ENCODE measurements around the gene CDKN1B. TPM values are rescaled to one million over a fixed set of nuclear protein-coding genes. Genes with fewer than 3 reads are reported as not detected.

Gene CDKN1B
- total RNA-seq, 3 donors from 2014 or later: 46.7 to 71.1 (median 53.0) TPM

GRCh38 chr12:12770262-12770661 is 53.1 kb downstream of the CDKN1B start:
- Histone ChIP-seq H3K4me3 (no peak overlapping the region), H3K36me3 (ENCODE audit: low read depth) (no peaks in the 10 kb centered on the region), H3K9me3 (no peaks in the 10 kb centered on the region), H3K4me1 (ENCODE audit: low read depth) (no peaks in the 10 kb centered on the region)
- no peak for TF ChIP-seq CTCF (IDR thresholded peaks at IDR 0.05)
- ATAC-seq: no peak
- no peak for DNase-seq
- intact Hi-C loops (cut with DNase I, micrococcal nuclease): no loop called here

Small RNA genes within 50 kb of the gene (microRNA-seq; reads per million reads assigned to microRNA genes)
- not detected for gene MIR613

Other genes starting within 250 kb of the CDKN1B start
- 10 to 100 TPM; 42.3 to 61.8 (median 42.9) TPM for gene DUSP16, start 154.5 kb upstream of the CDKN1B start, total RNA-seq
- gene CREBL2, start 105.5 kb upstream of the CDKN1B start, total RNA-seq: 10 to 100 TPM; 23.3 to 35.9 (median 25.4) TPM
- gene GPR19, start 21.2 kb upstream of the CDKN1B start, total RNA-seq: under 1 TPM; 0.52 to 0.89 (median 0.82) TPM
- gene APOLD1, start 68.3 kb downstream of the CDKN1B start, total RNA-seq: 10 to 100 TPM in 1 of 3 donors, 1 to 10 TPM in 1, under 1 TPM in 1; 0.93 to 12.9 (median 5.0) TPM
- 10 to 100 TPM; 35.0 to 45.4 (median 40.9) TPM for gene DDX47, start 96.0 kb downstream of the CDKN1B start, total RNA-seq
- gene GPRC5A, start 174.2 kb downstream of the CDKN1B start, total RNA-seq: 100 to 1,000 TPM; 136 to 326 (median 320) TPM
- gene GPRC5D, start 234.8 kb downstream of the CDKN1B start, total RNA-seq: not detected